ENCODE results near the gene TEAD2.

TEAD2 gene

DNA sequence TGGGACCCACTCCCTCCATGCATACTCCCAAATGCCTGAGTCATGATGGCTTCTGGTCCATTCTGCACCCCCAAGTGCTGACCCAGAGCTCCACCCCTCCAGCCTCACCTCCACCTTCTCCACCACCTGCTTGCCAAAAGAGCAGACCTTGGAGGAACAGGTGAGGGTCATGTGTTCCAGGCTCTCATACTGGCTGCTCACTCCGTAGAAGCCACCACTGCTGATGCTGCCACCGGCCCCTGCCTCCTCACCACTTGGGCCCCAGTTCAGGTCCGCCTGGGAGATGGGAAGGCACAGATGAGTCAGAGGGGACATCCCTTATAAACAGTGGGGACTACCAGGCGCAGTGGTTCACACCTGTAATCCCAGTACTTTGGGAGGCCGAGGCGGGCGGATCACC, 19.1 kb downstream of the TEAD2 start:
- H3K27me3 ChIP-seq (ENCODE audit: insufficient read depth, poor library complexity, severe bottlenecking): no peaks in the 10 kb centered on the region
- no peak overlapping the region for H3K4me3 ChIP-seq (ENCODE audit: severe bottlenecking)
- peak; percentile 26 for DNase-seq (ENCODE audit: low spot score)
- H3K27ac ChIP-seq (ENCODE audit: poor library complexity, severe bottlenecking): no peak overlapping the region
- no peaks in the 10 kb centered on the region for H3K9me3 ChIP-seq (ENCODE audit: severe bottlenecking)
- TF ChIP-seq, protein P1, sequence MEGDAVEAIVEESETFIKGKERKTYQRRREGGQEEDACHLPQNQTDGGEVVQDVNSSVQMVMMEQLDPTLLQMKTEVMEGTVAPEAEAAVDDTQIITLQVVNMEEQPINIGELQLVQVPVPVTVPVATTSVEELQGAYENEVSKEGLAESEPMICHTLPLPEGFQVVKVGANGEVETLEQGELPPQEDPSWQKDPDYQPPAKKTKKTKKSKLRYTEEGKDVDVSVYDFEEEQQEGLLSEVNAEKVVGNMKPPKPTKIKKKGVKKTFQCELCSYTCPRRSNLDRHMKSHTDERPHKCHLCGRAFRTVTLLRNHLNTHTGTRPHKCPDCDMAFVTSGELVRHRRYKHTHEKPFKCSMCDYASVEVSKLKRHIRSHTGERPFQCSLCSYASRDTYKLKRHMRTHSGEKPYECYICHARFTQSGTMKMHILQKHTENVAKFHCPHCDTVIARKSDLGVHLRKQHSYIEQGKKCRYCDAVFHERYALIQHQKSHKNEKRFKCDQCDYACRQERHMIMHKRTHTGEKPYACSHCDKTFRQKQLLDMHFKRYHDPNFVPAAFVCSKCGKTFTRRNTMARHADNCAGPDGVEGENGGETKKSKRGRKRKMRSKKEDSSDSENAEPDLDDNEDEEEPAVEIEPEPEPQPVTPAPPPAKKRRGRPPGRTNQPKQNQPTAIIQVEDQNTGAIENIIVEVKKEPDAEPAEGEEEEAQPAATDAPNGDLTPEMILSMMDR (IDR thresholded peaks at IDR 0.05; ENCODE audit: poor library complexity, severe bottlenecking): no peak
- no peak for ATAC-seq (ENCODE audit: low read depth)
- H3K36me3 ChIP-seq (ENCODE audit: low read depth): peaks cover 13% of the 10 kb centered on the region
- no peaks in the 10 kb centered on the region for H3K4me1 ChIP-seq (ENCODE audit: insufficient read depth, poor library complexity, severe bottlenecking)

DNA sequence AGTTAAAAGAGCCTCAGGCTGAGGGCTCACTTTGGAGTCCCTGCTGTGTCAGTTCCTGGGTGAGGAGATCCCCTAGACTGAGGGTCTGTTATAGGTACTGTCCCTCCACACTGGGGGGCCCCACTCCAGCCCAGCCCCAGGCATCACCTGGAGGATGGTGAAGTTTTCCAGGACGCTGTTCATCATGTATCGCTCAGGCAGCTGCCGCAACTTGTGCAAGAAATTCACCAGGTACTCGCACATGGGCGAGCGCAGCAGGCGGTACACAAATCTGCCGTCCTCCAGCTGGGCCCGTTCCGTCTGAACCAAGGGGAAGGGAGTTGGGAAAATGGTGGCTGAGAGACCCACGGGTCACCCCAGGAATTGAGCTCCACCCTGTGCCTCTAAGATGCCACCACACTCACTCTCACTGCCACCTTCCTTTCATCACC, 19.9 kb downstream of the TEAD2 start:
- ATAC-seq (ENCODE audit: low read depth) (no peak), DNase-seq (ENCODE audit: low spot score) (peak; percentile 32)
- Histone ChIP-seq H3K36me3 (ENCODE audit: low read depth) (peaks cover 10% of the 10 kb centered on the region), H3K4me1 (ENCODE audit: insufficient read depth, poor library complexity, severe bottlenecking) (no peaks in the 10 kb centered on the region), H3K27ac (ENCODE audit: poor library complexity, severe bottlenecking) (no peak overlapping the region), H3K9me3 (ENCODE audit: severe bottlenecking) (no peaks in the 10 kb centered on the region), H3K4me3 (ENCODE audit: severe bottlenecking) (no peak overlapping the region), H3K27me3 (ENCODE audit: insufficient read depth, poor library complexity, severe bottlenecking) (no peaks in the 10 kb centered on the region)
- TF ChIP-seq, protein P1 (IDR thresholded peaks at IDR 0.05; ENCODE audit: poor library complexity, severe bottlenecking): no peak

DNA sequence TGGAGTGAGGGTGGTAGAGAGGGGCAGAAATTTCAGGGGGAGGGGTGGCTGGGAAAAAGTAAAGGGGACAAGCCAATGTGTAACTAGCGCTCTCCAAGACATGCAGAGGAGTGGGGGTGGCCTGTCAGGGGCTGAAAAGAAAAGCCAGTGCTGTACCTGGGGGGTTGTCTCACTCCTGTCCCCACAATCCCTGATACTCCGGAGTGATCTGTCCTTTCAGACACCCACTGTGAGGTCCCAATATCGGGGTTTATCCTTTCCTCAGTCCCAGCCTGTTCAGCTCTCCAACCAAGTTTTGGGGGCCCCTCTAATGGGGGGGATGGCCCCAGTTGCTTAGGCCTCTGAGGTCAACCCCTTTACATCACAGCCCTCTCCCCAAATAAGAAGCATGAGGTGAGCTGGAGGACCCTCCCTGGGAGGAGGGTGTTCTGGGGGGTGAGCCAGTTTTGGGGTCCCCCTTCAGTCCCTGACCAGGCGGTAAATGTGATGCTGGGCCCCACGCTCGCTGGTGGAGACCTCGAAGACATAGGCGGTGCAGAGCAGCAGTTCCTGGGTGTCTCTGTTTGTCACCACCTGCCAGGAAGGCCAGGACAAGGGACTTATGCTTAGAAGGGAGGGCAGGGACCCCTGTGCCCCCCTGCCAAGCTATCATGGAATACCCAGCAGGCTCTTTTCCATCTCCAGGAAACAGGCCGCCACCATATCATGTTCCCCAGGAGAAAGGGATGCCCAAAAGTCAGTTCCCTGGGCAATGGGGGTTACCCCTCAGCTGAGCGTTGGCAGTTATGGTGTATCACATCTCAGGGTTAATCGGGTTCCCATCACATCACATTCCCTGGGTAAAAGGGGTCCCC, 21.1 kb downstream of the TEAD2 start:
- H3K4me1 ChIP-seq (ENCODE audit: insufficient read depth, poor library complexity, severe bottlenecking): no peaks in the 10 kb centered on the region
- H3K27me3 ChIP-seq (ENCODE audit: insufficient read depth, poor library complexity, severe bottlenecking): no peaks in the 10 kb centered on the region
- H3K9me3 ChIP-seq (ENCODE audit: severe bottlenecking): no peaks in the 10 kb centered on the region
- DNase-seq (ENCODE audit: low spot score) (peak; percentile 23), ATAC-seq (ENCODE audit: low read depth) (no peak)
- H3K27ac ChIP-seq (ENCODE audit: poor library complexity, severe bottlenecking): no peak overlapping the region
- H3K36me3 ChIP-seq (ENCODE audit: low read depth): no peaks in the 10 kb centered on the region; the same call in 1 of the 2 replicates
- no peak overlapping the region for H3K4me3 ChIP-seq (ENCODE audit: severe bottlenecking)
- TF ChIP-seq, protein P1 (IDR thresholded peaks at IDR 0.05; ENCODE audit: poor library complexity, severe bottlenecking): no peak

DNA sequence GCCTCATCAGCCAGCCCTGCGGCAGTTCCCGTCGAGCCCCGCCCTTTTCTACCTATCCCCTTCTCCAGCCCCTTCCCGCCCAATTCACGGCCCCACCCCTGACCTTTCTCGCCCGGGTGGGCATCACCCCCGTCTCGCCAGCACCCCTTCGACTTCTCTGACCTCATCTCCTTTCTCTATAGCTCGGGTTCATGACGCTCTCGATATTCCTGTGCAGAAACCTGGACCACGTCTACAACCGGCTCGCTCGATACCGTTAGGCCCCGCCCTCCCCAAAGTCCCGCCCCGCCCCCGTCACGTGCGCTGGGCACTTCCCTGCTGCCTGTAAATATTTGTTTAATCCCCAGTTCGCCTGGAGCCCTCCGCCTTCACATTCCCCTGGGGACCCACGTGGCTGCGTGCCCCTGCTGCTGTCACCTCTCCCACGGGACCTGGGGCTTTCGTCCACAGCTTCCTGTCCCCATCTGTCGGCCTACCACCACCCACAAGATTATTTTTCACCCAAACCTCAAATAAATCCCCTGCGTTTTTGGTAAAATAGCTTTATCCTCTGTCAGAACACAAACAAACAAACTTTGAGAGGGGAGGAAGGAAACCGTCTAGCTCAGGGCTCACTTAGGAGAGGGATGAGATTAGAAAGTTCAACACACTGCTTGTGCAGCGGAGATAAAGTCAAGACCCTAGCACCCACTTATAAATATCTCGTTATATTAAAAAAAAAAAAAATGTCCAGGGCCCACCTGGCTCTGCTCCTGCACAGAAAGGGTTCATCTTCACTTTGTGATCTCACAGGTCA, 21.9 kb downstream of the TEAD2 start:
- Histone ChIP-seq H3K4me3 (ENCODE audit: severe bottlenecking) (no peak overlapping the region), H3K9me3 (ENCODE audit: severe bottlenecking) (no peaks in the 10 kb centered on the region), H3K4me1 (ENCODE audit: insufficient read depth, poor library complexity, severe bottlenecking) (no peaks in the 10 kb centered on the region), H3K27me3 (ENCODE audit: insufficient read depth, poor library complexity, severe bottlenecking) (no peaks in the 10 kb centered on the region), H3K36me3 (ENCODE audit: low read depth) (no peaks in the 10 kb centered on the region; the same call in 1 of the 2 replicates), H3K27ac (ENCODE audit: poor library complexity, severe bottlenecking) (peak overlapping the region; percentile 12)
- TF ChIP-seq, protein P1 (IDR thresholded peaks at IDR 0.05; ENCODE audit: poor library complexity, severe bottlenecking): no peak
- DNase-seq (ENCODE audit: low spot score) (no peak), ATAC-seq (ENCODE audit: low read depth) (no peak)

Measured in RWPE2 (cell line).